ENCODE data around the gene SEC16A. TPM values are rescaled to one million over a fixed set of nuclear protein-coding genes. Genes with fewer than 3 reads are reported as not detected.
"Not testable (repeated sequence)": the region's sequence is repeated elsewhere in the genome, so short reads cannot be mapped to it uniquely, and the experiment has no call there.

Gene SEC16A
- total RNA-seq, 2 donors from 2014 or later = 94.7 to 111 TPM

DNA sequence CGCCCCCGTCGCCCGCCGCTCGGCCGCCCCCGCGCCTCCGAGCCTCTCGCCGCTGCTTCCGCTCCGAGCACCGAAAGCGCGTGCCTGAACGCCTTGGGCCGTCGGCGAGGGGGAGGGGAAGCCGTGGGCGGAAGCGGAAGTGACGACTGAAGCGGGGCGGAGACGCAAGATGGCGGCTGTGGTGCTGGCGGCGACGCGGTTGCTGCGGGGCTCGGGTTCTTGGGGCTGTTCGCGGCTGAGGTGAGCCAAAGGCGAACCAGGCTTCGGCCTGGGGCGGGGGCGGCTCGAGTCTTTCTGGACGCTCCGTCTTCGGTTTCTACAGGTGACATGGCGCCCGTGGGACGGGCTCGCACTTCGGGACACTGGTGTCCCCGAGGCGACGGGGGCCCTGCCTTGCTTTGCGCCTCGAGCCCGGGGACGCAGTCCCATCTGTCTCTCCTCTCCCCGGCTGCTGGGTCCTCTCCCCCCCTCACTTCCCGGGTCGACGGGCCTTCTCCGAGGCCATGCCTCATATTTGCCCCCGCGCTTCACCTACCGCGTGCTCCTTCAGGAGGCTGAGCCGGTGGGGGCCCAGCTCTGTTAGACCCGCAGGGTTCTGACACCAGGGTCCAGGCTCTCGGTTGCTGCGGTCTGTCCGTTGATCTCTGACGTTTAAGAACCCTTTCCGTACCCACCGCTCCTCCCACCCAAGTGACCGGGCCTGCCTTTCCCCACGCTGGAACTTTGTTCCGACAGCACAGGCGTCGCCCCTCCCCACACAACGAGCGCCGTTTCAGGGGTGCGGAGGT is 72.1 kb downstream of the SEC16A start, which contains the start of the genes ENTR1 and PMPCA:
Gene ENTR1 (minus strand): TSS at position 115 of the 788 bp plus-strand sequence. CDS start 217 bp downstream, outside the sequence.
Gene PMPCA (plus strand): TSS at position 159 of the 788 bp plus-strand sequence. CDS start 11 bp downstream, at position 170.
- H3K4me3 ChIP-seq = peak within 1 kb of the TSS; percentile 96 to 98
- H3K27me3 ChIP-seq (replicated peaks; ENCODE audit: insufficient read depth) = no peaks in the 10 kb centered on the region
- H3K36me3 ChIP-seq = peaks cover 0 to 5% of the 10 kb centered on the region in 2 donors
- peak; percentile 91 for DNase-seq (ENCODE audit: low spot score)
- TF ChIP-seq POLR2A (IDR thresholded peaks at IDR 0.05) = peak; percentile 81
- peak; percentile 96 for TF ChIP-seq POLR2AphosphoS5 (IDR thresholded peaks at IDR 0.05)
- TF ChIP-seq, protein P1, sequence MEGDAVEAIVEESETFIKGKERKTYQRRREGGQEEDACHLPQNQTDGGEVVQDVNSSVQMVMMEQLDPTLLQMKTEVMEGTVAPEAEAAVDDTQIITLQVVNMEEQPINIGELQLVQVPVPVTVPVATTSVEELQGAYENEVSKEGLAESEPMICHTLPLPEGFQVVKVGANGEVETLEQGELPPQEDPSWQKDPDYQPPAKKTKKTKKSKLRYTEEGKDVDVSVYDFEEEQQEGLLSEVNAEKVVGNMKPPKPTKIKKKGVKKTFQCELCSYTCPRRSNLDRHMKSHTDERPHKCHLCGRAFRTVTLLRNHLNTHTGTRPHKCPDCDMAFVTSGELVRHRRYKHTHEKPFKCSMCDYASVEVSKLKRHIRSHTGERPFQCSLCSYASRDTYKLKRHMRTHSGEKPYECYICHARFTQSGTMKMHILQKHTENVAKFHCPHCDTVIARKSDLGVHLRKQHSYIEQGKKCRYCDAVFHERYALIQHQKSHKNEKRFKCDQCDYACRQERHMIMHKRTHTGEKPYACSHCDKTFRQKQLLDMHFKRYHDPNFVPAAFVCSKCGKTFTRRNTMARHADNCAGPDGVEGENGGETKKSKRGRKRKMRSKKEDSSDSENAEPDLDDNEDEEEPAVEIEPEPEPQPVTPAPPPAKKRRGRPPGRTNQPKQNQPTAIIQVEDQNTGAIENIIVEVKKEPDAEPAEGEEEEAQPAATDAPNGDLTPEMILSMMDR (IDR thresholded peaks at IDR 0.05) = peak in 1 of 4 experiments; percentile 21
- WGBS = under 1% methylated on average over 80 of the region's 83 CpGs
- peak within 1 kb of the TSS; percentile 81 to 85 for H3K27ac ChIP-seq
- intact Hi-C loops (cut with DNase I) = no loop called here
- H3K9me3 ChIP-seq = no peaks in the 10 kb centered on the region
- peaks cover 6% of the 10 kb centered on the region for H3K4me1 ChIP-seq (replicated peaks)

DNA sequence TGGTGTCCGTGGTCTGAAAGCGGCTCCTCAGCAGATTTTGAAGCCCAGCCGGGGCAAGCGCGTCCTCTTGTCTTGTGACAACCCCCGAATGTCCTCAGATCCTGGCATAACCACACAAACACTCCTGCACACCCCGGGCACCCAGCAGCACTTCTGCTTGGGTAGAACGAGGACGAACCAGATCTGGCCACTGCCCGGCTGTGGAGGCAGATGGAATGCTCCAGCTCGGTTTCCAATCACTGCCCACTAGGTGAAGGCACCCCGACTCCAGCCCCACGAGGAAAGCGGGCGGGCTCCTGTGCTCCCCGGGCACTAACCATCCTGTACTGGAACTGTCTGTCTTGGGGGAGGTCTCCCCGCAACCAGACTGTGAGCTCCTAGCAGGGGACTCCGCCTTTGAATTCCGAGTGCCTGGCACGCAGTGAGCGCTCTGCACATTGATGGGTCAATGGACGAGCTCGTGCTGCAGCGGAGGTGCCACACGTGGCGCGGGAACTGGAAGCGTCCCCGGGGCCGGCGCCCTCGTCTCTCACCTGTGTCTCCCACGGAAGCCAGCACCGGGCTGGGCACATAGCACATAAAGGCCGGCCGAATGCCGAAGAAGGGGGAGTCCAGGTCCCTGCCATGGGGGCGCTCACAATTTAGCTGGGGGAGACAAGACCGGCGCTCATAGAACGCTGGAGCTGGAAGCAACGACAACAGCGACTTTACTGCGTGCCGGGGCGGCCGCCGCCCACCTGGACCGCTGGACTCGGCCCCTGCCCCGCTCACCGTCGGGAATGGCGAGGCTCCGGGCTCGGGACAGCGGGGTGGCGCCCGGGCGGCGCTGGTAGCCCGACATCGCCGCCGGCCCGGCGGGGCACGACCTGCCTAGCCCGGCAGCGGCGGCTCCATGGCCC is 73.0 kb downstream of the SEC16A start:
- intact Hi-C loops (cut with DNase I) = no loop called here
- no peaks in the 10 kb centered on the region for H3K27me3 ChIP-seq (replicated peaks; ENCODE audit: insufficient read depth)
- DNase-seq (ENCODE audit: low spot score) = no peak
- H3K27ac ChIP-seq = peak overlapping the region in 1 of 2 donors; percentile 43
- H3K36me3 ChIP-seq = peaks cover 0 to 5% of the 10 kb centered on the region in 2 donors
- 10% methylated on average over 64 of the region's 71 CpGs for WGBS
- no peaks in the 10 kb centered on the region for H3K9me3 ChIP-seq
- peaks cover 6% of the 10 kb centered on the region for H3K4me1 ChIP-seq (replicated peaks)
- peak overlapping the region; percentile 96 to 98 for H3K4me3 ChIP-seq
- no peak for TF ChIP-seq POLR2A (IDR thresholded peaks at IDR 0.05)
- no peak for TF ChIP-seq POLR2AphosphoS5 (IDR thresholded peaks at IDR 0.05)
- TF ChIP-seq, protein P1 (IDR thresholded peaks at IDR 0.05) = no peak

DNA sequence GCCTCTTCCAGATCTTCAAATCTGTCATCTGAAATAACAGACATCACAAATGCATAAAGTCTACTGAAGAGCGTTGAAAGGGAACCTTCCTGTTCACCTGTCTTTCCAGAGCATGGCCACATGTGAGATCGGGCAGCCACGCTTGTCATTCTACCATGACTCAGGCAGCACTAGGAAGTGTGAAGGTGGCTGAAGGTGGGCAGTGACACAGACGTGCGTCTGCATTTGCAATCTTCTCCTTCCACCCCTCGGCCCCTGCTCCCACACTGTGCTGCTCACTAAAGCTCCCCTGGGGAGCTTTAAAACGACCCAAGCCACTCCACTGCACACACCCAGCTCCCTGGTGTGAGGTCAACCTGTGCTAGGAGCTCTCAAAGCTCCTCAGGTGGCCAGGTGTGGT is 74.9 kb downstream of the SEC16A start:
- Histone ChIP-seq H3K36me3 (no peaks in the 10 kb centered on the region), H3K4me3 (no peak overlapping the region), H3K27me3 (replicated peaks; ENCODE audit: insufficient read depth) (no peaks in the 10 kb centered on the region), H3K4me1 (replicated peaks) (peaks cover 6% of the 10 kb centered on the region), H3K27ac (no peak overlapping the region), H3K9me3 (no peaks in the 10 kb centered on the region)
- 91% methylated on average over 7 of the region's 7 CpGs for WGBS
- TF ChIP-seq, protein P1 (IDR thresholded peaks at IDR 0.05) = no peak
- TF ChIP-seq POLR2AphosphoS5 (IDR thresholded peaks at IDR 0.05) (no peak), POLR2A (IDR thresholded peaks at IDR 0.05) (no peak)
- intact Hi-C loops (cut with DNase I) = no loop called here
- no peak for DNase-seq (ENCODE audit: low spot score)

DNA sequence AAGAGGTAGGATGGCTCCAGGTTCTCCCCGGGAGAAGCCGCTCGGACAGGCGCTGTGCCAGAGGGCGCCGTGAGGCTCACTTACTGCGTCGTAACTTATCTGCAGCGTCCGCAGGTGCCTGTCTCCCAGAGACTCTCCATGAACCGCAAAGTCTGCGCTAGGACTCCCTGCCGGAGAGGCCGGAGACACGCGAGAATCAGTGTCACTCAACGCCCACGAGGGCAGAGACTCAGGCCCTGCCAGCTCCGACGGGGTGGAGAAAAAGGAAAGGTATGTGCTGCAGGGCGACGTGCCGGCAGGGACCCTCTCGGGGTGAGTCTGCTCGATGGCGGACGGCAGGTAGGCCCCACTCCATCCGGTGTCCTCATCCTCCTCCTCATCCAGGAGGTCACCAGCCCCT is 75.8 kb downstream of the SEC16A start:
- intact Hi-C loops (cut with DNase I); H3K9me3 ChIP-seq; H3K4me1 ChIP-seq (replicated peaks); H3K27ac ChIP-seq; H3K4me3 ChIP-seq; DNase-seq (ENCODE audit: low spot score); H3K27me3 ChIP-seq (replicated peaks; ENCODE audit: insufficient read depth); H3K36me3 ChIP-seq: not testable (repeated sequence)
- WGBS = 89% methylated on average over 28 of the region's 28 CpGs

DNA sequence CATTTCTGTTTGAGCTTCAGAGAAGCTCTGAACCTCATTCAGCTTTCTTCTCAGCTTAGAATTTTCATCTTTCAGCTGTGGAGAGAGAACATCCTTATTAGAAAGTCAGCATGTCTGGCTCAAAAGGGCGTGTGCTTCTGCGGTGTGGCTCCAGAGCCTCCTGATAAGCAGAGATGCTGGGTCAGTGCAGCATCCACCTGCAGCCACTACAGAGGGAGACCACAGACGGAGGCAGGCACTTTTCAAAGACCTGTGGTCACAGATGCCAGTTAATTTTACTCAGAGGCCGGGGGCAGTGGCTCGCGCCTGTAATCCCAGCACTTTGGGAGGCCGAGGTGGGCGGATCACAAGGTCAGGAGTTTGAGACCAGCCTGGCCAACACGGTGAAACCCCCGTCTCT is 76.9 kb downstream of the SEC16A start:
- DNase-seq (ENCODE audit: low spot score); H3K4me3 ChIP-seq; H3K27me3 ChIP-seq (replicated peaks; ENCODE audit: insufficient read depth); H3K27ac ChIP-seq; H3K36me3 ChIP-seq; H3K4me1 ChIP-seq (replicated peaks); intact Hi-C loops (cut with DNase I); H3K9me3 ChIP-seq: not testable (repeated sequence)
- 95% methylated on average over 10 of the region's 10 CpGs for WGBS
